Iris pigment epithelial cell (primary cell): ENCODE results near the gene KANK2.
"Not testable (repeated sequence)": the region's sequence is repeated elsewhere in the genome, so short reads cannot be mapped to it uniquely, and the experiment has no call there.

ENCODE experiments used
- DNase-seq: peaks from one replicate; pipeline ENCODE4 v3.0.0-alpha.2; 2011; ENCODE audit warnings: low read depth

Gene KANK2

DNA sequence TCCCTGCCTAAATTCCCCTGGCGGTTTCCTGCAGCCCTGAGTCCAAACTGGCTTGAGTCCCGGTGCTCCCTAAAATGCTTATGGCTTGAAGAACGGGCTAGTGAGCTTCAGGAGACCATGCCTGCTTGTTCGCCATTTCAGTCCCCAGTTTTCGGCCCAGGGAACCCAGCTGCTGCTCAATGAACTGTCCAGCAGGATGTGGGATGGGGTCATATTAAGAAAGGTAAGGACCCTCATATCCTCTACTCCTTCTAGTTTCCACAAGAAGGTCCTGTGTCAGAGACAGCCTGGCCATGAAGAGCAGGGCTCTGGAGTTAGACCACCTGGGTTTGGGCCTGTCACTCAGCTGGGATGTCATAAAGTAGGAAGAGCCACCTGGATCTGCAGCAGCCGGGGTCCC, 24.8 kb downstream of the KANK2 start:
- DNase-seq: no peak

DNA sequence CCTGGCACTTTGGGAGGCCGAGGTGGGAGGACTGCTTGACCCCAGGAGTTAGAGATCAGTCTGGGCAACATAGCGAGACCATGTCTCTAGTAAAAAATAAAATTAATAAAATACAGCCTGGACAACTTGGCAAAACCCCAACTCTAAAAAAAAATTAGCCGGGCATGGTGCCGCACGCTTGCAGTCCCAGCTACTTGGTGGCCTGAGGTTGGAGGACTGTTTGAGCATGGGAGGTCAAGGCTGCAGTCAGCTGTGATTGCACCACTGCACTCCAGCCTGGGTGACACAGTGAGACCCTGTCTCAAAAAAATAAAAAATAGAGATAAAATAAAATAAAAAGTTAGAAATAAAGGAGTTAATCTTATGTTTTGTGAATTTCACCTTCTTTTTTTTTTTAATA, 26.2 kb downstream of the KANK2 start:
- DNase-seq: no peak

DNA sequence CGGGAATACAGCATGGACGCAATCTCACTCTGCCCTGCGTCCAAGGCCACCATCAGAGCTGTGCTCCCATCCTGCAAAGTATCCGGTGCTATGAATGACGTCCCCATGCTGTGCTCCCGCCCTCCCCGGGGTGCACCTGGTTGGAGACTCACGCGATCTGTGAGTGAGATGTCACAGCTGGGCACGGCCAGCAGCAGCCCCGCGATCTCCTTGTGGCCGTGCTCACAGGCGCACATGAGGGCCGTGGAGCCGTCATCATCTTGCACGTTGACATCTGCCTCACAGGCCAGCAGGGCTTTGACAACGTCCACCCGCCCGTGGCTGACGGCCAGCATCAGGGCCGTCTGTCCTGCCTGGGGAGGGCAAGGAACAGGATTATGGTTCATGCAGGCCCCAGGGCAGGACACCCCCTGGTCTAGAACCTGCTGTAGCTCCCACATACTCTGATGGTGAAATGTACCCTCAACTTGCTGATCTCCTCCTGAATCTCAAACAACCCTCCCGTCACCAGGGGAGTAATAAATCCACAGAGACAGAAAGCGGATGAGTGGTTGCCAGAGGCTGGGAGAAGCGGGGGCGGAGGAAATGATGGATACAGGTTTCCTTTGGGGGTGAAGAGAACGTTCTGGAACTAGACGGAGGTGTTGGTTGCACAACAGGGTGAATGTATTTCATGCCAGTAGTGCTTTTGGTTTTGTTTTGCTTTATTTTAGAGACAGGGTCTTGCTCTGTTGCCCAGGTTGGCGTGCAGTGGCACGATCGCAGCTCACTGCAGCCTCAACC, 27.3 kb downstream of the KANK2 start:
- peak; percentile 73 for DNase-seq

DNA sequence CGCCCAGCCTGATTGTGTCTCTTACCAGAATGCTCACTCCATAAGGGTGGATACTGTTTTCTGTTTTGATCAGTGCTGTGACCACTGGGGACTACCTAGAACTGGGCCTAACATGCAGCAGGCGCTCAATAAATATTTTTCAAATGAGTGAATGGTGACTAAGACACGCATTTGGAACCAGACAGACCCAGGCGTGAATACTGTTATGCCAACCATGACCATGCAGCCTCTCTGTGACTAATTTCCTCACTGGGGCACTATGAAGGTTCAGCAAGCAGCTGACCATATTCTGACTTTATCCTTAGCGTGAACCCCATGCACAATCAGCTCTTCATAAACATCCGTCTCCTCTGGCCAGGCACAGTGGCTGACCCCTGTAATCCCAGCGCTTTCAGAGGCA, 28.8 kb downstream of the KANK2 start:
- peak; percentile 98 for DNase-seq

DNA sequence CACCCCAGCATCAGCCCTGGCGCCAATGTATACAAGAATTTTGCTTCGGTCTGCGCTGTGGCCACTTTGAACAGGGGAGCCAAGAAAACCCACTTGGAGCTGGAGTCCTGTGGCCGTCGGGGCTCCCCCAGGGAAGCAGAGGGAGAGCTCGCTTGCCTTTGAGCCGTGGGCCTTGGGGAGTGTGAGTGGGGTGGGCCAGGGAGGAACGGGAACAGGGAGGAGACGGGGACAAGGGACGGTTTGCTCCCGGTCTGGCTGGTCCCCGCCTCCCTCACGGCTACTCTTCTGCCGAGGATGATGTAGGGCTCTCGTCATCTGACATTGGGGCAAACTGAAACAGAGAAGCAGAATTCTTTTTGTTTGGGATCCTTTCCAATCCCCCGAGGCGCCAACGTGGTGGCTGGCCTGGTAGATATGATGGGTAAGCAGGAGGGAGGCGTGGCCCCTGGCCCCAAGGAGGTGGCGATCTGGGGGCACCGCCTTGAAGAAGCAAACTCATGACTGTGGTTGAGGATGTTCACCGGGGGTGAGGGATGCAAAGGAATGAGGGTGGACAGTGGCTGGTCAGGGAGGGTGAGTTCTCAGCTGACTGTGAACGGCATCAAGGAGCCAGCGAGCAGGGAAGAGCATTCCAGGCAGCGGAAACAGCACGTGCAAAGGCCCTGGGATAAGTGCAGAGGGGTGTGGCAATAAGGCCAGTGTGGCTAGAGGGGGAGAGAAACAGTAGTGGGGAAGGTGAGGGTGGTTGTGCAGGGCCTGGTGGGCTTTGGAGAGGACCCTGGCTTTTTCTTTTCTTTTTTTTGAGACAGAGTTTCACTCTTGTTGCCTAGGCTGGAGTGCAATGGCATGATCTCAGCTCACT, 30.8 kb downstream of the KANK2 start:
- no peak for DNase-seq

DNA sequence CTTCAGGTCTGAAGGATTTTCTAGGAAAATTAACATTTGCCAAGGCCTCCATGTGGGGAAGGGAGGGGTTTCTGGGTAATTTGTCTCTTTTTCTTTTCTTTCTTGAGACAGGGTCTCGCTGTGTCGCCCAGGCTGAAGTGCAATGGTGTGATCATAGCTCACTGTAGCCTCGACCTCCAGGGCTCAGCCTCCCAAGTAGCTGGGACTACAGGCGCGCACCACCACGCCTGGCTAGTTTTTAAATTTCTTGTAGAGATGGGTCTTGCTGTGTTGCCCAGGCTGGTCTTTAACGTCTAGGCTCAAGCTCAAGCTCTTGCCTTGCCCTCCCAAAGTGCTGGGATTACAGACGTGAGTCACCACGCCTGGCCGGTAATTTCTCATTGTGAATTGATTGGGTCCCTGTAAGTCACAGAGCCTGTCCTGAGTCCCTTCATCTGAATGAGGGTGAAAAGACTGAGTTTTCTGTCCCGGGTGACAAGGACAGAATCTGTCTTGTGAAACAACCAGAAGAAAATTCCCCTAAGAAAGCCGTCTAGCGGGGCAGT, 31.8 kb downstream of the KANK2 start:
- DNase-seq: peak; percentile 33

DNA sequence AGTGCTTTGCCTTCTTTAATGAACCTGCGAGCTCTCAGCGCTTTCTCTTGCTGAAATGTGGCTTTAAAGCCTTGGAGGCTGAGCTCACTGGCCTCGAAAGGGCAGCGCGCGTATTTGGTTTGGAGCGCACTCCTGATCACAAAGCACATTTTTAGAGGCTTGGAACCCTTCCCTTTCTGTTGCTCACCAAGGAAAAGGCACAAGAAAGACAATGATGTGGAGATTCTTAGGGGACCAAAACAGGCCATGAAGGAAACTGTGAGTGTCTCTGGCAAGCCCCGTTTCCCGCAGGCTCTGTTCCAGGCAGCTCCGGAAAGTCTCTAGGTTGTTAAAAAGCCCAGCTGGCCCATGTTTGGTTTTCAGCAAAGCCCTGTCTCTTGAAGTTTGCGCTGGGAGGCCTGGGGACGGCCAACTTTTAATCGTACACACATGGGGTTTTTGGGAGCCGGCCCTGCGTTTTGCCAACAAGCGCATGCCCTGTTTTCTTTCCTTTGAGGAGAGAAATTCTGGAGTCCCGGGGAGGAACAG, 32.4 kb downstream of the KANK2 start:
- DNase-seq: peak; percentile 69

DNA sequence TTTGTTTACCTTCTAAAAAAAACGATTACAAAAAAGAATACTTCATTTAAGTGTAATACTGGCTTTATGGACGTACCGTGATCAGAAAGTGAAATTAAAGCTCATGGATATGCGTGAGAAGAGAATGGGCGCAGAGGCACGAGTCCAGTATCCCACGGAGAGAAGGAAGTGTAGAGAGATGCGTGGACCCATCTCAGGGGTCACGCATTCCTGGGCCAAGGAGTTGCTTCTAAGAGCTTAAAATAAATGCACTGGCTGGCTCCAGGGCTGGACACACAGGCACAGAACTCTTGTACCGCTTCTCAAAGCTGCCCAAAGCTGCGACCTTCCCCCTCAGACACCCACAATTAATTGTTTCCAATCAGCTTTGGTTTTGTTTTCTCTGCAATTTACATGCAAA, 33.0 kb downstream of the KANK2 start:
- no peak for DNase-seq

DNA sequence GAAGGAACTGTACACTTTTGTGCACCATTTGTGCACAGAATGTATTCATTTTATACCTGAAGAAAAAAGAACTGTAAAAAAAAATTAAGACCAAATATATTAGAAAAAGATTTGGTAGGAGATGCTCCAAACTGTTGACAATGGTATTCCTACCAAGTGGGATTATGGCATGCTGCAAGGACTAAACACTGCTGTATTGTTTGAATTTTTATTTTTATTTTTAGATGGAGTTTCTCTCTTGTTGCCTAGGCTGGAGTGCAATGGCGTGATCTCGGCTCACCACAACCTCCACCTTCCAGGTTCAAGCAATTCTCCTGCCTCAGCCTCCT, 36.9 kb downstream of the KANK2 start:
- DNase-seq: not testable (repeated sequence)

DNA sequence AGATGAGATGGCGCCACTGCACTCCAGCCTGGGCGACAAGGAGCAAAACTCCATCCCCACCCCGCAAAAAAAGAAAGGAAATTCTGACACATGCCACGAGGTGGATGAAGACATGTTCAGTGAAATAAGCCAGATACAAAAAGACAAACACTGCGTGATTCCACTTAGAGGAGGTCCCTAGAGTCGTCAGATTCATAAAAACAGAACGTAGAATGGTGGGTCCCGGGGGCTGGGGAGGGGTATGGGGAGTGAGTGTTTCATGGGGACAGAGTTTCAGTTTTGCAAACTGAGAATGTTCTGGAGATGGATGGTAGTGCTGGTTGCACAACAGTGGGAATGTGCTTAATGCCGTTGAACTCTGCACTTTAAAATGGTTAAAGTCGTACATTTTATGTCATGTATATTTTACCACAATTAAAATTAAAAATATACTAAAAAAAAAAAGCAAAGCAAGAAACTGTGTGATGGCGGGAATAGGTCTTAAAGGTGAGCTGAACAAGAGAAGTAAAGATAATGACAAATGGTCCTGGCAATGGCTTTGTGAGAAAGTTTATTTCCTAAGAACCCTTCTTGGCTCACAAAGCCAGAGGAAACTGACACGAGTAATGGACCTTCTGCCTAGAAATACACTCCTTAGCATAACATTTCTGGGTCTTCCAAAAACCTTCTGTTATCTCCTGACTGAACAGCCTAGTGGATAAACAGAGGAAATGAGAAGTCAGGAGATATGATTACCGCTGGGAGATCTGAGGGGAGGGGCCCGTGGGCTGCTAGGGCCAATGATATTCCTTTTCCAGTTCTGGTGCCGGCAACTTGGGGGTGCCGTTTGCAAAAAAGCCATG, 37.5 kb downstream of the KANK2 start:
- peak; percentile 64 for DNase-seq

DNA sequence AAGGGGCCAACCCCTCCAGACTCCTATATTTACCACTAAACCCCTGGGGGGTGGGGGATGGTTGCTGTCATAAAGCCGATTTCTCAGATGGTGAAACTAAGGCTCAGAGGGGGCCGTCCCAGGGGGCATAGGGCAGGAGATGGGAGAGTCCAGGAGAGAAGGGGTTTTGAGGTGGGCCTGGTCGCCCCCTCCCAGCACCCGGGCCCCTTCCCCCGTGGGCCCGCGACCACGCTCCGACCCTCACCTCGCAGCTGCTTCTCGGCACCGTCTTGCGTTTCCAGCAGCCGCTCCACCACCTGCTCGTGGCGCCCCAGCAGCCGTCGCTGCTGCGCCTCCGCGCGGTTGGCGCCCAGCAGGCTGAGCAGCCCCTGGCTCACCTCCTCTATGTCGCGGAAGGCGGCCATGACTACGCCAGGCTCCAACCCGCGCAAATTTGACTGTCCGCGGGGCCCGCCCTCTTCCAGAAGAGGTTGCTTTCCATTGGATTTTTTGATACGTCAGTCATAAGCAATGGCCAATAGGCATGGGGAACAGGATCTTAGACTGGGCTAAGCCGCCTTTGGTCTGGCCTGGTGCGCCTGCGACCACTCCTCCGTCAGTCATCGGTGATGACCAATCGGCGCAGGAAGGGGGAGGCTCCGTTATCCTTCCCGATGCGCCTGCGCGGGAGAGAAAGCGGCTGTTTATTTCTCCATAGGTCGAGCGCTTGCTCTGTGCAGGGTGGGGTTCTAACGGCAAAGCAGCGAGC, 41.8 kb downstream of the KANK2 start, which contains the start of gene SPC24:
Gene SPC24, minus strand, starts transcription at position 410 of the 748 bp plus-strand sequence. Its CDS starts 6 bp downstream, at position 404.
- peak; percentile 99 for DNase-seq

DNA sequence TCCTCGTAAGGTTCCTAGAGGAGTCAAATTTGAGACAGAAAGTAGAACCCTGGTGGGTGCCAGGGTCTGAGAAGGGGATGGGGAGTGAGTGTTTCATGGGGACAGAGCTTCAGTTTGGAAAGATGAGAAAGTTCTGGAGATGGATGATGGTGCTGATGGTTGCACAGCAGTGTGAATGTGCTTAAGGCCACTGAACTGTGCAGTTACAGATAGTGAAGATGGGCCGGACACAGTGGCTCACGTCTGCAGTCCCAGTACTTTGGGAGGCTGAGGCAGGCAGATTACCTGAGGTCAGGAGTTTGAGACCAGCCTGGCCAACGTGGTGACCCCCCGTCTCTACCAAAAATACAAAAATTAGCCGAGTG, 42.7 kb downstream of the KANK2 start:
- no peak for DNase-seq

DNA sequence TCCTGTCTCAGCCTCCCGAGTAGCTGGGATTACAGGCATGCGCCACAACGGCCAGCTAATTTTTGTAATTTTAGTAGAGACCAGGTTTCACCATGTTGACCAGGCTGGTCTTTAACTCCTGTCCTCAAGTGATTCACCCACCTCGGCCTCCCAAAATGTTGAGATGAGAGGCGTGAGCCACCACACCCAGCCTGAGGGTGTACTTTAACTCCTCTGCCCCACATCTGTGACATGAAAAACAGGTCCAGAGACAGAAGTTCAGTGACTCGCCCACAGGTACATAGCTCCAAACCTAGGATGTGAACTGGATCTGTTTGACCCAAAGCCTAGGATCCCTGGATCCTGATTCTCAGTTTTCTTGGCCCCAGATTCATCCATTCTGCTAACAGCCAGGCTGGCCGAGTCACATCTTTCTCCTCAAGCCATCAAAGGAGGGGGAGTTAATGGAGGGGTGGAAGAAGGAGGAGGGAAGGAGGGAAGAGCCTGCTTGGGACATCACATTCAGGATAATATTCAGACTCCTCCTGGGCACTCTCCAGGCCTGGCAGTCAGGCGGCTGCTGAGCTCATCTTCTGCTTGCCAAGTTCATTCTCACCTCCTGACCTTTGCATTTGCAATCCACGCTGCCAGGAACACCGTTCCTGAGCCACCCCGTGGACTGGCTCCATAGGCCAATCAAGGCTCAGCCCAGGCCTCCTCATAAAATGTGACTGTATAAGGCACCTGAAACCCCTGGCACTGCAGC, 44.9 kb downstream of the KANK2 start:
- peak; percentile 87 for DNase-seq

DNA sequence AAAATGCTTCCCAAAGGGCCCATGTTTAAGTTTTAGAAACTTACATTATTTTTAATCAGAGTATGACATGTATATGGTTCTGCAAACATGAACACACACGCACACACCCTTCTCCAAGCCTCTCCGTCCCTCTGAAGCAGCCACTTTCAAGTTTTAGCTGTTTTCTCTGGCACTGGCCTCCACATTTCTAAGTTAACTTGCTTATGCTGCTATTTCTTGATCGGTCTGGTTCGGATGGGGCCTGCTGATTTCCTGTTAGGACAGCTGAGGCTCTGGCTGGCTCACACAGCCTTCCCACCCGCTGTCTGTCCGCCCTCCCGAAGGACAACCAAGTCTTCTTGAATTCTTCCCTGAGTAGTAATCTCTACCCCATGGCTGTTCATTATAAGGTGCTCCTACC, 46.2 kb downstream of the KANK2 start:
- peak; percentile 46 for DNase-seq

DNA sequence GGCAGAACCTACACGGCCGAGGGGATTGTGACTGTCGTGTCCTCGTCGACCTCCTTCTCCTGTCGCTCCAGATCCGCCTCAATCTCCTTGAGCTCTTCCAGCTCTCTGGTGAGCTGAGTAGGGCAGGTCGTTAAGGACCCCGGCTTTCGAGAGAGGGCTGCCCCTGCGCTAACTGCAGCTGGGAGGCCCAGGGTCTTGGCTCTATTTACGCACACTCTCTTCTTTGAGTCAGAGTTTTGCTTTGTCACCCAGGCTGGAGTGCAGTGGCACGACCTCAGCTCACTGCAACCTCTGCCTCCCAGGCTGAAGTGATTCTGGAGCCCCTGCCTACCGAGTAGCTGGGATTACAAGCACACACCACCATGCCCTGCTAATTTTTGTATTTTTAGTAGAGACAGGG, 49.3 kb downstream of the KANK2 start:
- DNase-seq: no peak

DNA sequence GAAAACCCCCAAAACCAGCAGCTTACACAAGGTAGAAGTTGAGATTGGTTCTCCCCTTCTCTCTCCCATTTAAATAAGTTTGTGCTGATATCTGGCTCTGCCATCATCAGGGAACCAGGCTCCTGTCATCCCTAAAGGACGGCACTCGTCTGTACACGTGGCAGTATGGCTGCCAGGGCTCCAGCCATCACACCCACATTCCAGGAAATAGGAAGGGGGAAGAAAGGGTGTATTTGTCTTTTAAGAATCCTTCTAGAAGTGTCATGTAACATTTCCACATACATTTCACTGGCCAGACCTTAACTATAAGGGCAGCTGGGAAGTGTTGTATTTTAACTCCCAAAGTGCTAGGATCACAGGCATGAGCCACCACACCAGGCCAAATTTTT, 51.8 kb downstream of the KANK2 start:
- DNase-seq: no peak

DNA sequence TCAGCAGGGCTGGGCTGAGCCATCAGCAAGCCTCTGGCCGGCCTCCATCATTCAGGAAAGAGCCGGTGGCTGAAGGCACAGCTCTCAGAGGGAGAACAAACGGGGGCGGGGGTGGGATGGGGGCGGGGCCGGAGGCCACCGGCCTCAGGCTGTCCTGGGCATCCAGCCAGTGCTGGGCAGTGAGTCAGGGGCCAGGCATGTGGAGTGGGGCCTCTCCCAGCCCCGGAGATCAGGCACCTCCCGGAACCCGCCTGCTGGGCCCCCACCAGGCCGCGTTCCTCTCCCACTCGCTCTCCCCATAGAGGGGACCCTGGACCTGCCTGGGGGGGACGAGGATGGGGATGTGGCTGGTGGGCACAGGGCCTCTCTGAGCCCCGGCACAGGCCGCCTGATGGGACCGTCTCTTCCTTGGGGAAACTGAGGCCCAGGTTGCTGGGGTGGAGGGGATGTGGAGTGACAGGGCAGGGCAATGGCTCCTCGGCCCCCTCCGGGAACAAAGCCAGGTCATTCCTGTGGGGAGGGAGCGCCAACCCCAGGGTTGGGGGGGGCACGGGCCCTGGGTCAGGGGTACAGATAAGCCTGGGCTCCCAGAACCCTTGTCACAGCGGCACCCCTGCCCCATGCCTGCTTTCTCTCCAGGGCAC, 54.7 kb downstream of the KANK2 start:
- DNase-seq: peak; percentile 93

DNA sequence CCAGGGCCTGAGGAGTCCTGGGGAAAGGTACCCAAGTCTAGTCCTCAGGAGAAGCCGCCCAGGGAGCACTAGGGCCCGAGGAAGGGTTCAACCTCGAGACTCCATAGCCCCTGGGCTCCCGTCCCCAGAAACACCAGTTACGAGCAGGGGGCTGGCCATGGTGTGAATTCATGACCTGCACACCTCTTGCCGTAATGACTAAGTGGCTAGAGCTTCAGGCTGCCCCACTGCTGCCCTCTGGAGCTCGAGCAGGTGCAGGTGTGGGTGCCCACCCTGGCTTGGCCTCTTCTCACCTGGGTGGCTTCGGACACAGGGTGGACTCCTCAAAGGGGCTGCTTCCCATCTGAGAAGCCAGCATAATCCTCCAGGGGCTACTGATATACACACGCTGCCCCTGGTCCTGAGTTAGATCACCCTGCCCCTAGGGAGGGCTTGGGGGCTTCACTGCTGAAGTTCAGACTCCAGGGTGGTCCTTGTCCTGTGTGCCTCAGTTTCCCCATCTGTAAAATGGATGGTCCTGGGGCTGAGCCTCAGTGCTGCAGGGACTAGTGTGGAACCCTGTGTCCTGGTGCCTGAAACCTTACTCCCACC, 55.3 kb downstream of the KANK2 start:
- DNase-seq: no peak

DNA sequence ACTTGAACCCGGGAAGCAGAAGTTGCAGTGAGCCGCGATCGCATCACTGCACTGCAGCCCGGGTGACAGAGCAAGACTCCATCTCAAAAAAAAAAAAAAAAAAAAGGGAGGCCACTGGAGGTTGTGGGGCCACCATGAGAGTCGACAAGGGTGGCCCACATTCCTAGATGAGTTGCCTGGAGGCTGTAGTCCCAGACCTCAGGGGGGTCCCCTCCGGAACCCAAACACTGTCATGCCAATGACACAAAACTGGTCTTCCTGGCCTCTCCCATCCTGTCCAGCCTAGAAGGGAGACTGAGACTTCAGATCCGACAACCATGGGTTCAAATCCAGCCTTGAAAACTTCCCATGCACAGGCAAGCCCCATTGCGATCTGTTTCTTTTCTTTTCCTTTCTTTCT, 56.4 kb downstream of the KANK2 start:
- no peak for DNase-seq
